Pancreas (tissue), 10 donors: Measurements from ENCODE around the gene RSPH6A. TPM values are rescaled to one million over a fixed set of nuclear protein-coding genes. Genes with fewer than 3 reads are reported as not detected.

Experiments
- ATAC-seq, 4 donors: fragments of 200-7000 bp; cut with Tn5 transposase; one replicate each; pipeline versions ENCODE4 v1.8.0 to v1.9.1; 2020; ENCODE audit warnings: mild to moderate bottlenecking in 4 of 4, moderate library complexity in 4 of 4
- DNase-seq, 6 donors: peaks; one replicate each; pipeline ENCODE4 v3.0.0-alpha.2; 2020
- FAIRE-seq: peaks from 2 replicates; lab custom pipeline; 2012; peaks lifted over from hg19 to GRCh38; lab: Jason Lieb, UNC
- H3K27ac ChIP-seq, 4 donors: fragments of 200-600 bp; sonication (generic); 1 replicate in 3 of 4; 2 replicates in 1 of 4; pipeline versions ENCODE4 v1.5.0 to v1.8.0; 2020
- H3K27me3 ChIP-seq, 4 donors: fragments of 200-600 bp; one replicate each; pipeline ENCODE4 v1.8.0; 2021
- H3K36me3 ChIP-seq, 3 donors: fragments of 200-600 bp; sonication (generic) in 1 of 3; one replicate each; pipeline versions ENCODE4 v1.5.0 to v1.8.0; 2020 to 2021
- H3K4me1 ChIP-seq, 3 donors: fragments of 200-600 bp; one replicate each; pipeline ENCODE4 v1.8.0; 2021
- H3K4me3 ChIP-seq, 4 donors: fragments of 200-600 bp; sonication (generic) in 2 of 4; one replicate each; pipeline versions ENCODE4 v1.5.0 to v1.8.0; 2020 to 2021
- H3K9me3 ChIP-seq, 4 donors: fragments of 200-600 bp; one replicate each; pipeline ENCODE4 v1.8.0; 2021
- CTCF ChIP-seq, 4 donors: fragments of 200-600 bp; sonication (generic) in 3 of 4; IDR thresholded peaks; one replicate each; pipeline versions ENCODE4 v1.5.0 to v1.8.0; 2021; ENCODE audit warnings: antibody characterized with exemption in 4 of 4
- WGBS, 2 donors: extraction: QIAGEN DNeasy Blood & Tissue Kit; methylation state at CpG; one replicate each; pipeline ENCODE4 v1.1.7; 2013; 5-methylcytosine and 5-hydroxymethylcytosine counted together
- intact Hi-C, 3 donors: fragments of 100-400 bp; cut with DNase I; formaldehyde crosslinking; loops; one replicate each; pipeline versions ENCODE4 v1.11.1 to v1.14.2; 2022
- polyA plus RNA-seq, 2 donors: library from polyadenylated mRNA; stranded (reverse); fragments of 200-250 nt; gene quantifications; one replicate each; pipeline ENCODE4 v1.2.3, GENCODE V29; 2013
- total RNA-seq, 6 donors: library from RNA; stranded (reverse); fragmentation: NEBNext Ultra II Directional in 4 of 6; extraction: Animal tissue kit (Norgen Biotek cat#: 25700) in 4 of 6; gene quantifications; one replicate each; pipeline versions ENCODE4 v1.2.1 to v1.2.4, GENCODE V29; 2021 to 2023
- donor health status: healthy with polysubstance abuse.
- donor health status: DM: no; HTN: no; CAD: no; lungs with moderate emphysema.
- donor health status: DM: no; HTN: no; CAD: no.
- donor health status: control.
- donor health status: control.
- donor health status: Bipolar disorder and iron deficiency.
- donor health status: DM: yes; HTN: yes; CAD: no.
- donor health status: DM: no; HTN: no; CAD: no.
- donor health status: DM: no; HTN: no; CAD: no.
- donor health status: DM: yes; HTN: yes; CAD: no.

Gene RSPH6A
- total and polyA plus RNA-seq, 8 donors, result 0.08 TPM; not detected in 6

DNA sequence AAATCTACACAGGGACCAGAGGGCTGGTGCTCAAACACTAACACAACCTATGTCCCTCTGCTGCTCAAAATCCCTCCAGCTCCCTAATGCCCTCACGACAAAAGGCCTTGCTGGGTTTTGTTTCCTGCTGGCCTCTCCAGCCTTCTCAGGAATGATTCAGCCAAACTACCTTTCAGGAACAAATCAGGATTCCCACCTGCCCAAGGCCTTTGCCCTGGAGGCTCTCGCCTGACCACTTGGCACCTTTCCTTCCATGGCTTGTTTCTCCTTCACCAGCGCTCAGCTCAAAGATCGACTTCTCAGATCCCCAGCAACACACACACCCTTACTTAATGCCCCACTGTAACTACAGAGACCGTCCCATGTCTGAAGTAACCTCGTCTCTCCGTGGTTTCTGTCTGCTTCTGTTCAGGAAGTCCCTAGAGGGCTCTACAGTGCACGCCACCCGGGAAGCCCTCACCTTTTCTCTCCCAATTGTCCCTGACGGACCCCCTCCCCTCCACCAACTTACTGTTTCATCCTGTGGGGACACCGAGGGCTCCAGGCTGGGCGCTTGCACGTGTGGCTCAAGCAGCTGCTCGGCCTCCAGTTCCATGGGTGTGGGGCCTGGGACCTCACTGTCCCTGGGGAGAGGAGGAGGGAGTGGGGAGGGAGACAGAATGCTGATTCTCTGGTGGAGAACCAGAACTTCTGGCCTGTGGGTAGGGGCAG is 42.8 kb downstream of the RSPH6A start:
- intact Hi-C loops, result no loop called here
- no peaks in the 10 kb centered on the region for H3K27me3 ChIP-seq
- peaks cover 0 to 12% (median 6%) of the 10 kb centered on the region in 3 donors for H3K36me3 ChIP-seq
- peaks cover 15 to 21% (median 19%) of the 10 kb centered on the region in 3 donors for H3K4me1 ChIP-seq
- TF ChIP-seq CTCF (IDR thresholded peaks at IDR 0.05), result no peak
- whole genome bisulfite sequencing, 2 donors, result 38 to 46% methylated on average over 14 of the region's 14 CpGs
- DNase-seq, result peak in 5 of 6 donors; percentile 64 to 81 (median 66)
- peak overlapping the region in 3 of 4 donors; percentile 40 to 96 (median 85) for H3K4me3 ChIP-seq
- H3K9me3 ChIP-seq, result no peaks in the 10 kb centered on the region
- FAIRE-seq, result no peak
- H3K27ac ChIP-seq, result peak overlapping the region; percentile 91 to 97 (median 94)
- no peak for ATAC-seq

DNA sequence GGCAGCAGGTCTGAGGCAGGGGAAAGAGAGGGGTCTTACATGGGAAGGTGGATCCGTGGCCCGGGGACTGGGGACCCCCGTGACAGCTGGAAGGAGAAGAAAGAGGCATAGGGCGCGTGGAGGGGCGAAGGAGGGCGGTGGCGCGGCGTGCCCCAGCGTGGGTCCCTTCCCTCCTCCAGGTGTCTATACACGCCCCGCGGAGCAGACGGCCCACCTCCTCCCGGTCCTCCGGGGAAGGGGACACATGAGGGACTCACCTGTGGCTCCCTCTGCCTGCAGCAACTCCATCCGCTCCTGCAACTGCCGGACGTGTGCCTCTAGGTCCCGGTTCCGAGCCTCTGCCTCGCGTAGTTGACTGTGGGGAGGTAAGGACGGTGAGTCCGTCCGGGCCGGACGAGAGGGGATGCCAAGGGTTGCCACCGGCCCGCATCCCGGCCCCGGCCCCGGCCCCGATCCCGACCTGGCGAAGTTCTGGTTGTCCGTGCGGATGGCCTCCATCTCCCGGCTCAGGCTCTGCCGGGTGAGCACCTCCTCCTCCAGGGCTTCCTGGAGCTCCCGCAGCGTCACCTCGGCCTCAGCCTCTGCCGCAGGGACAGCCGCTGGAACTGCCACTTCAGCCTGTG is 43.7 kb downstream of the RSPH6A start:
- H3K4me1 ChIP-seq, result peaks cover 15 to 24% (median 19%) of the 10 kb centered on the region in 3 donors
- no peaks in the 10 kb centered on the region for H3K27me3 ChIP-seq
- ATAC-seq (no peak), FAIRE-seq (no peak), DNase-seq (peak; percentile 56 to 88 (median 68))
- peaks cover 0 to 4% (median 0%) of the 10 kb centered on the region in 3 donors for H3K36me3 ChIP-seq
- H3K27ac ChIP-seq, result peak overlapping the region; percentile 91 to 97 (median 94)
- no peak for TF ChIP-seq CTCF (IDR thresholded peaks at IDR 0.05)
- no peaks in the 10 kb centered on the region for H3K9me3 ChIP-seq
- 51 to 62% methylated on average over 33 to 46 of the region's 46 CpGs for WGBS, 2 donors
- intact Hi-C loops, result no loop called here
- H3K4me3 ChIP-seq, result peak overlapping the region in 3 of 4 donors; percentile 40 to 96 (median 85)

DNA sequence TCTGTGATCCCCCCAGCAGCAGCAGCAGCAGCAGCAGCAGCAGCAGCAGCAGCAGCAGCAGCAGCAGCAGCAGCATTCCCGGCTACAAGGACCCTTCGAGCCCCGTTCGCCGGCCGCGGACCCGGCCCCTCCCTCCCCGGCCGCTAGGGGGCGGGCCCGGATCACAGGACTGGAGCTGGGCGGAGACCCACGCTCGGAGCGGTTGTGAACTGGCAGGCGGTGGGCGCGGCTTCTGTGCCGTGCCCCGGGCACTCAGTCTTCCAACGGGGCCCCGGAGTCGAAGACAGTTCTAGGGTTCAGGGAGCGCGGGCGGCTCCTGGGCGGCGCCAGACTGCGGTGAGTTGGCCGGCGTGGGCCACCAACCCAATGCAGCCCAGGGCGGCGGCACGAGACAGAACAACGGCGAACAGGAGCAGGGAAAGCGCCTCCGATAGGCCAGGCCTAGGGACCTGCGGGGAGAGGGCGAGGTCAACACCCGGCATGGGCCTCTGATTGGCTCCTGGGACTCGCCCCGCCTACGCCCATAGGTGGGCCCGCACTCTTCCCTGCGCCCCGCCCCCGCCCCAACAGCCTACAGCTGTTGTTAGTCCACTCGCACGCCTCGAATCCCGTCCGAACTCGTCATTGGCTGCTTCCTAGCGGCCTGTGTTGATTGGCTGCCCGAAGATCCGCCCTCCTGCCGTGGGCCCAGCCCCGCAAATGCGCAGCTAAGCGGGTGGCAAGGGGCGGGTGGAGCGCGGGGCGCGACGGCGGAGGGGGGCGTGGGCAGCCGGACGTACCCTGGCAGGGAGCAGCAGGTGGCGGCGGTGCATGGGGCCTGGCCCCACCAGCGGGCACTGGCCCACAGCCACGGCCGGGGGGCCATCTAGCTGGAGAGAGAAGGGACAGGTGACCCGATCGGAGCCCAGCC is 44.7 kb downstream of the RSPH6A start:
- Histone ChIP-seq H3K27ac (peak overlapping the region; percentile 91 to 97 (median 94)), H3K4me1 (peaks cover 20 to 33% (median 26%) of the 10 kb centered on the region in 3 donors), H3K27me3 (no peaks in the 10 kb centered on the region), H3K9me3 (no peaks in the 10 kb centered on the region), H3K36me3 (no peaks in the 10 kb centered on the region), H3K4me3 (peak overlapping the region; percentile 10 to 96 (median 62))
- intact Hi-C loops, result no loop called here
- peak; percentile 96 to 99 (median 98) for DNase-seq
- peak; percentile 53 to 77 (median 67) for ATAC-seq
- TF ChIP-seq CTCF (IDR thresholded peaks at IDR 0.05), result peak; percentile 89 to 99 (median 92)
- 1% methylated on average over 67 to 79 of the region's 79 CpGs for WGBS, 2 donors
- peak; percentile 89 for FAIRE-seq

- DNase-seq (peak; percentile 64 to 87 (median 78)), ATAC-seq (peak in 2 of 4 donors; percentile 1 to 2), FAIRE-seq (no peak)
- Histone ChIP-seq H3K27ac (peak overlapping the region; percentile 91 to 97 (median 94)), H3K9me3 (no peaks in the 10 kb centered on the region), H3K4me1 (peaks cover 26 to 39% (median 33%) of the 10 kb centered on the region in 3 donors), H3K4me3 (peak overlapping the region; percentile 10 to 96 (median 59)), H3K36me3 (no peaks in the 10 kb centered on the region), H3K27me3 (no peaks in the 10 kb centered on the region)
- no peak for TF ChIP-seq CTCF (IDR thresholded peaks at IDR 0.05)
- whole genome bisulfite sequencing, 2 donors, result 1% methylated on average over 28 of the region's 28 CpGs
- intact Hi-C loops, result loop anchor here in 1 of 3 donors (10.0 kb wide), 1 partner anchor 55 kb away; no protein-coding TSS in a partner anchor
These were observed 45.3 kb downstream of the RSPH6A start for GRCh38 chr19:45769821-45770191.
